ENCODE measurements around the gene BABAM1. TPM values are rescaled to one million over a fixed set of nuclear protein-coding genes. Genes with fewer than 3 reads are reported as not detected.
"Not testable (repeated sequence)": the region's sequence is repeated elsewhere in the genome, so short reads cannot be mapped to it uniquely, and the experiment has no call there.

The BABAM1 gene
- total RNA-seq, 1 donor from 2014 or later, result 45.8 TPM

DNA sequence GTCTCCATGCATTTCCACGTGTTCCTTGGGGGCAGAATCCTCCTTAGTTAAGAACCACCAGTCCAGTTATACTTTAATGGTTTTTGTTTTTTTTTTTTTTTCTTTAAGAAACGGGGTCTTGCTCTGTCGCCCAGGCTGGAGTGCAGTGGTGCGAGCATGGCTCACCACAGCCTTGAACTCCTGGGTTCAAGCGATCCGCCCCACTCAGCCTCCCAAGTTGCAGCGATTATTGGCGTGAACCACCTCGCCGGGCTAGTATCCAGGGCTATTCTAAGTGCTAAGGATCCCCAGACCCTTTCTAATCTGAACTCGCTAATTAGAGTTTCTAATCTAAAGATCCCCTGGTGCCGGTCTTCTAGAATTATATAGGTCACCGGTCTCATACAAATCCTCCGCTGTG is 26.4 kb downstream of the BABAM1 start:
- no peaks in the 10 kb centered on the region for H3K27me3 ChIP-seq (ENCODE audit: control insufficient read depth, insufficient read depth, low read length)
- H3K36me3 ChIP-seq (ENCODE audit: control insufficient read depth, insufficient read depth, low read length), result peaks cover 2% of the 10 kb centered on the region
- no peak overlapping the region for H3K4me3 ChIP-seq (ENCODE audit: low read depth, low read length)
- DNase-seq (ENCODE audit: low read depth) (no peak), FAIRE-seq (no peak)
- TF ChIP-seq, protein P1, sequence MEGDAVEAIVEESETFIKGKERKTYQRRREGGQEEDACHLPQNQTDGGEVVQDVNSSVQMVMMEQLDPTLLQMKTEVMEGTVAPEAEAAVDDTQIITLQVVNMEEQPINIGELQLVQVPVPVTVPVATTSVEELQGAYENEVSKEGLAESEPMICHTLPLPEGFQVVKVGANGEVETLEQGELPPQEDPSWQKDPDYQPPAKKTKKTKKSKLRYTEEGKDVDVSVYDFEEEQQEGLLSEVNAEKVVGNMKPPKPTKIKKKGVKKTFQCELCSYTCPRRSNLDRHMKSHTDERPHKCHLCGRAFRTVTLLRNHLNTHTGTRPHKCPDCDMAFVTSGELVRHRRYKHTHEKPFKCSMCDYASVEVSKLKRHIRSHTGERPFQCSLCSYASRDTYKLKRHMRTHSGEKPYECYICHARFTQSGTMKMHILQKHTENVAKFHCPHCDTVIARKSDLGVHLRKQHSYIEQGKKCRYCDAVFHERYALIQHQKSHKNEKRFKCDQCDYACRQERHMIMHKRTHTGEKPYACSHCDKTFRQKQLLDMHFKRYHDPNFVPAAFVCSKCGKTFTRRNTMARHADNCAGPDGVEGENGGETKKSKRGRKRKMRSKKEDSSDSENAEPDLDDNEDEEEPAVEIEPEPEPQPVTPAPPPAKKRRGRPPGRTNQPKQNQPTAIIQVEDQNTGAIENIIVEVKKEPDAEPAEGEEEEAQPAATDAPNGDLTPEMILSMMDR (IDR thresholded peaks at IDR 0.05; ENCODE audit: insufficient read depth, low read length, severe bottlenecking), result no peak

DNA sequence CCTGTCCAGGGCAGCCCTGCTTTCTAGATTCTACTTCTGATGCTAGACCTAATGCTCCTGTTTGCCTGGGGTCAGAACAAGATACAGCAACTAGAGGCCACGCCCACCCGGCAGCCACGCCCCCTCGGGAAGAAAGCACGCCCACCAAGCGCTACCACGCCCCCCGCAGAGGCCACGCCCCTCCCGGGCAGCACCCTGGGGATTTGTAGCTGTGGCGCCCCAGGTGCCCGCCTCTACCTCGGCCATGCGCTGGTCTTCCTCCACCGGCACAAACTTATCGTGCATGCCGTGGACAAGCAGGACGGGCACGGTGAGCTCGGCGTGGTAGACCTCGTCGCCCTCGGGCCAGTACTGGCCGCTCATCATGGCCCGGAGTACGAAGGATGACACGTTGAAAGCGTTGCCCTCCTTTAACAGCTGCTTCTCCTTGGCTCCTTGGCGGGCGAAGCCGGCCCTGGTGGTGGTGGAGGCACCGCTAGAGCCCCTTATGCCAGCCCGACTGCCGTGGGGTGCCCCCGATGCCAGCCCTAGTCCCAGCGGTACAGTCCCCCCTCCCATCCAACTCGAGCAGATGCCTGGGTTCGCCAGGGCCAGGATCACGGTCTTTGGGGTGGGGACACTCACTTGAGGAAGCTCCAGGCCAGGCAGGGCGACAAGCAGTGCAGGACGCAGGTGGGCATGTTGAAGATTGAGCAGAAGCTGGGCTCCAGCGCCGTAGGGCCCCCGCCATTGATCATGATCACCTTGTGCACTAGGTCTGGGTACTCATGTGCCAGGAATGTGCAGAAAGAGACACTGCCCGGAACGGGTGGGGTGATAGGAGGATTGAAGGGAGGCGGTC is 27.0 kb downstream of the BABAM1 start:
- H3K27me3 ChIP-seq (ENCODE audit: control insufficient read depth, insufficient read depth, low read length), result no peaks in the 10 kb centered on the region
- DNase-seq (ENCODE audit: low read depth), result no peak
- peaks cover 2% of the 10 kb centered on the region for H3K36me3 ChIP-seq (ENCODE audit: control insufficient read depth, insufficient read depth, low read length)
- H3K4me3 ChIP-seq (ENCODE audit: low read depth, low read length), result no peak overlapping the region
- no peak for FAIRE-seq
- TF ChIP-seq, protein P1 (IDR thresholded peaks at IDR 0.05; ENCODE audit: insufficient read depth, low read length, severe bottlenecking), result no peak

DNA sequence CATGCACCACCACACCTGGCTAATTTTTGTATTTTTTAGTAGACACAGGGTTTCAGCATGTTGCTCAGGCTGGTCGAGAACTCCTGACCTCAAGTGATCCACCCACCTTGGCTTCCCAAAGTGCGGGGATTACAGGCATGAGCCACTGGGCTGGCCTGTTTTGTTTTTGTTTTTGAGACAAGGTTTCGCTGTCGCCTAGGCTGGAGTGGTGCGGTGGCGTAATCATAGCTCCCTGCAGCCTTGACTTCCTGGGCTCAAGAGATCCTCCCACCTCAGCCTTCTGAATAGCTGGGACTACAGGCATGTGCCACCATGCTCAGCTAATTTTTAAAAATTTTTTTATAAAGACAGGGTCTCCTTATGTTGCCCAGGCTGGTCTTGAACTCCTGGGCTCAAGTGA is 28.3 kb downstream of the BABAM1 start:
- not testable (repeated sequence) for FAIRE-seq; H3K27me3 ChIP-seq (ENCODE audit: control insufficient read depth, insufficient read depth, low read length); H3K36me3 ChIP-seq (ENCODE audit: control insufficient read depth, insufficient read depth, low read length); DNase-seq (ENCODE audit: low read depth); H3K4me3 ChIP-seq (ENCODE audit: low read depth, low read length)

DNA sequence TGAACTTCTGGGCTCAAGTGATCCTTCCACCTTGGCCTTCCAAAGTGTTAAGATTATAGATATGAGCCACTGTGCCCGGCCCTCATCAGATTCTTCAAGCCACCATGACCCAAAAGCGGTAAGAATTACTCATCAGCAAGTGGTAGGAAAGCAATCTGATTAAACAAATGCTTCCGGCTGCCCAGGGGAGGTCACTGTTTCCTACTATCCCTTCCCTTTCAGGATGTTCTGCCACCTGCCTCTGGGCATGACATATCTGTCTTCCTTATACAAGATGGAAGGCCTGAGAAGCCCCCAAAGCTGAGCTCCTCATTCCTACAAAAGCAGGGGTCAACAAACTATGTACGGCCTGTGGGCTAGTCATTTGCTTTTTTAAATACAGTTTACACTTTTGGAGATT is 29.0 kb downstream of the BABAM1 start:
- no peaks in the 10 kb centered on the region for H3K27me3 ChIP-seq (ENCODE audit: control insufficient read depth, insufficient read depth, low read length)
- TF ChIP-seq, protein P1 (IDR thresholded peaks at IDR 0.05; ENCODE audit: insufficient read depth, low read length, severe bottlenecking), result peak; percentile 23
- no peak for FAIRE-seq
- DNase-seq (ENCODE audit: low read depth), result peak; percentile 65
- H3K36me3 ChIP-seq (ENCODE audit: control insufficient read depth, insufficient read depth, low read length), result peaks cover 2% of the 10 kb centered on the region
- no peak overlapping the region for H3K4me3 ChIP-seq (ENCODE audit: low read depth, low read length)

DNA sequence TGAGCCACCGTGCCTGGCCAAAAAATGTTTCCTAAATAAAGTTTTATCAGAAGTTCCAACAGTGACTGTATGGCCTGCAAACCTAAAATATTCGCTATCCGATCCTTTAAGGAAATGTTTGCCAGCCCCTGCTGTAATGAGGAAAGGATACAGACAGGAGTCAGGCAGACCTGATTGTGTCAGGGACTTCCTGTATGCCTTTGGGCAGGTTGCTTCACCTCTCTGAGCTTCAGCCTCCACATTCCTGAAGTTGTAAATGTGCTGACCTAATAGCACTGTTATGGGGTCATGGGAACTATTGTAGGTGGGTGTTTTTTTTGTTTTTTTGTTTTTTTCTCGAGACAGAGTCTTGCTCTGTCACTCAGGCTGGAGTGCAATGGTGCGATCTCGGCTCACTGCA is 29.7 kb downstream of the BABAM1 start:
- no peak overlapping the region for H3K4me3 ChIP-seq (ENCODE audit: low read depth, low read length)
- H3K36me3 ChIP-seq (ENCODE audit: control insufficient read depth, insufficient read depth, low read length), result peaks cover 2% of the 10 kb centered on the region
- DNase-seq (ENCODE audit: low read depth), result peak; percentile 82
- FAIRE-seq, result no peak
- no peaks in the 10 kb centered on the region for H3K27me3 ChIP-seq (ENCODE audit: control insufficient read depth, insufficient read depth, low read length)
- TF ChIP-seq, protein P1 (IDR thresholded peaks at IDR 0.05; ENCODE audit: insufficient read depth, low read length, severe bottlenecking), result no peak

DNA sequence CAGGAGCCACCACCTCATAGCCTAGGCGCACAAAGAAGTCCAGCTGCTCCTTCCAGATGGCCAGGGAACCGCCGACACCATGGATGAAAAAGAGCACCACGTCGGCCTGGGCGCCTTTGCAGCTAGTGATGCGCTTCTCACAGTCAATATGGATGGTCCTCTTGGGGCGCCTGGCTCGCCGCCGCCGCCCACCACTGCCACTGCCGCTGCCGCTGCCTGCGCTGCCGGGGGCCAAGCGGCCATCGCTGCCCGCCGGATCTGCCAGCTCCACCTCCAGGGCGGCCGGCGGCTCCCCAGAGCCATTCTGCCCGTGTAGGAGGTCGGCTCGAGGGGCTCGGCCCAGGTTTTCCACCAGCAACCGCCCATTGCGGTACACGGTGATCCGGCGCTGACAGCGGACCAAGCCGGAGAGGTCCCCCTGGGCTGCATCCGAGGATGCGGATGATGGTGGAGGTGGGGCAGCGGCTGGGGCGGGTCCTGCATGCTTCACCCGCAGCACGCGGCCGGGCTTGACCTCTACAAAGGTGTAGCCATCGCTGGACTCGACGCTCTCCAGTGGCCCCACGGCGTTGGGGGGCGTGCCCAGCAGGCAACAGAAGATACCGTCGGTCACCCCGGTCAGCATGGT is 33.9 kb downstream of the BABAM1 start:
- Histone ChIP-seq H3K36me3 (ENCODE audit: control insufficient read depth, insufficient read depth, low read length) (no peaks in the 10 kb centered on the region), H3K27me3 (ENCODE audit: control insufficient read depth, insufficient read depth, low read length) (no peaks in the 10 kb centered on the region), H3K4me3 (ENCODE audit: low read depth, low read length) (no peak overlapping the region)
- FAIRE-seq (no peak), DNase-seq (ENCODE audit: low read depth) (no peak)
- TF ChIP-seq, protein P1 (IDR thresholded peaks at IDR 0.05; ENCODE audit: insufficient read depth, low read length, severe bottlenecking), result no peak

All from bronchial epithelial cell (primary cell).